Measurements from ENCODE around the gene TLR3.
A peak's percentile ranks its signal among the peaks of the same experiment; 100 is the strongest.
"Not testable (repeated sequence)": the region's sequence is repeated elsewhere in the genome, so short reads cannot be mapped to it uniquely, and the experiment has no call there.

The TLR3 gene

DNA sequence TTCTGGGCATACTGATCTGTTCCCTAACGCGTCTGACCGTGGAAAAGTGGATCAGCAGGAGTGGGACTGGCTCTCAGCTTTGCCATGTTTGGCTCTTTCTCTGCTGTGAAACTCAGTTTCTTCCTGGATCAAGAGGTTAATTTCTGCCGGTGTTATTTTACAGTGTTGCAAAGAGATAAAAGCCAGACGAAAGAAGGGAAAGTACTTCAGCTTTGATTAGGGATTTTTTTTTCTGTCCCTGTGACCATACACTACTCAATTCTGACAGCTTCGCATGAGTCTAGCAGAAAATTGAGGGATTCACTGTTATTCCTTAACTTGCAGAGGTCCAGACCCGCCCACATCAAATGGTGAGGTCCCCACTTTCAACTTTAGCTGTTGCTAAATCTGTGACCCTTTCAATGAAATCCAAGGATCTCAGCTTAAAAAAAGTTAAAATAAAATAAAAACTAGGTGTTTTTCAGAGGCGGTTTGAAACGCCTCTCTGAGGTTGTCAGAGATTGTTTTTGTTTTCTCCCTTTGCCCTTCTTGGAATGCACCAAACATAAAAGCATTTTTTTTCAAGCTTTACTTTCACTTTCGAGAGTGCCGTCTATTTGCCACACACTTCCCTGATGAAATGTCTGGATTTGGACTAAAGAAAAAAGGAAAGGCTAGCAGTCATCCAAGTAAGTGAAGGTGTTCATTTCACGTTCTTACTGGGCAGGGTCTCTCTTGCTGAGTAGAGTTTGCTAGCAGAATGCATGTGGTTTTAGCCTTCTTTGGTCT is at the start of gene TLR3:
TLR3 (plus strand) TSS at position 576 of the 768 bp plus-strand sequence. CDS start 7,464 bp downstream, outside the sequence.
- peak; percentile 5 for DNase-seq

GRCh38 chr4:186019269-186019668 is 49.7 kb upstream of the TLR3 start:
- no peak for DNase-seq

- no peak for DNase-seq
Measured at GRCh38 chr4:186020106-186020792, 48.7 kb upstream of the TLR3 start.

GRCh38 chr4:186020793-186021407 is 48.1 kb upstream of the TLR3 start:
- DNase-seq, result no peak

- DNase-seq, result no peak
Measured at GRCh38 chr4:186021461-186022167, 47.3 kb upstream of the TLR3 start.

DNA sequence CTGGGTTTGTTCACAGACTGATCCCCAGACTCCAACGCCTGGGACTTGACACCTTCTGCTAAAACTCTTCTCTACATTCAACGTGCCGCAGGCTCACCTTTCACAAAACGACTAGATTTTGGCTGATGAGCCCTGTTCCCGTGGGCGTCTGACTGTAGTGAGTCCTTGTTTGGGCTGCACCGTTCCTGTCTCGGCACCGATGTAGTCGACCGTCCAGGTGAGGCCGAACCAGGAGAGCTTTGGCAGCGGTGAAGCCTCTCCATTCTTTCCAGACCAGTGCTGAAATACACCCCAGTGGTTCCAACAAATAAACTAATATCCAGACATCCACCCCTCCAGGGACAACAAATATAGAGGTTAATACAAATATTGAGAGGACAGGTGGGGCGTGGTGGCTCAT is 45.0 kb upstream of the TLR3 start:
- no peak for DNase-seq

GRCh38 chr4:186024637-186025407 is 44.1 kb upstream of the TLR3 start:
- DNase-seq, result no peak

DNA sequence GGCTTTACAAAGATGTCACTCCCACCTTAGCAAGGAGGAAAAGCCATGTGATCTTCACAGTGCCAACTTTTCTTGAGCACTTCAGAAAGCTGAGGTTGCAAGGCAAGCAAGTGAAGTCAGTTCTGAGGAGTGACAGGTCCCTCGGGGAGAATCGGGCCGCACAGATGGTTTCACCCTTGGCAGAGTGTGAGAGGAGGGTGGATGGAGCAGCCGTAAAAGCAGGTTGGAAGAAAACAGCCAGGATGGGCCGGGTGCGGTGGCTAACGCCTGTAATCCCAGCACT is 43.6 kb upstream of the TLR3 start:
- no peak for DNase-seq

DNA sequence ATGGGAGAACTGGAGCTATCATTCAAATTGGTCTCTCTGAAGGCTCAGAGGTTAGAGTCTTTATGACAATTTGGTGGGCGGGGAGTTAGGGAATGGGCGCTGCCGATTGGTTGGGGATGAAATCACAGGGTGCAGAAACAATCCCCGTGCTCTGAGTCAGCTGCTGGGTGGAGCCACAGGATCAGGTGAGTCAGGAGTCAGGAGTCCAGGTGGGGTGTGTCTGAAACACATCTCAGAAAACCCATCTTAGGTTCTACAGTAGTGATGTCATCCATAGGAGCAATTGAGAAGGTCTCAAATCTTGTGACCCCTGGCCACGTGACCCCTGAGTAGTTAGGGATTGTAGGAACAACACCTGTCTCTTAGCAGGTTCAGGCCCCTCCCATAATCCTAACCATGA is 41.6 kb upstream of the TLR3 start:
- no peak for DNase-seq

- no peak for DNase-seq
Measured at GRCh38 chr4:186029571-186030398, 39.2 kb upstream of the TLR3 start.

DNA sequence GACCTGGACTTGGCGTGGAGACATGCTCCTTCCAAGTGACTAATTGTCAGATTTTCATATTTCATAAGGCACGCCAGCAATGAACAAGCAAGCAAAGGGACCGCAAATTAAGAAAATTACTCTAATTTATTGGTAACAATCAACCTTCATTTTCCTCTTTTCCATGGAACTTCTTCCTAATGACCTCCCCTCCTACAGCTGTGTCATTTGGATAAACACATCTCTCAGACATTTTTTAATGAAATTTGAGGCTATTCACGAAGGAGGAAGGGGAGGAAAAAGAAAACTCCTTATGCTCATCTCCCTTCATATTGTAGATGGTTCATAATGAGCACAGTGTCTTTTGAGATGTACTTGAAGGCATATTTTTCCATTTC is 38.6 kb upstream of the TLR3 start:
- DNase-seq, result no peak

- no peak for DNase-seq
Measured at GRCh38 chr4:186030795-186031194, 38.2 kb upstream of the TLR3 start.

DNA sequence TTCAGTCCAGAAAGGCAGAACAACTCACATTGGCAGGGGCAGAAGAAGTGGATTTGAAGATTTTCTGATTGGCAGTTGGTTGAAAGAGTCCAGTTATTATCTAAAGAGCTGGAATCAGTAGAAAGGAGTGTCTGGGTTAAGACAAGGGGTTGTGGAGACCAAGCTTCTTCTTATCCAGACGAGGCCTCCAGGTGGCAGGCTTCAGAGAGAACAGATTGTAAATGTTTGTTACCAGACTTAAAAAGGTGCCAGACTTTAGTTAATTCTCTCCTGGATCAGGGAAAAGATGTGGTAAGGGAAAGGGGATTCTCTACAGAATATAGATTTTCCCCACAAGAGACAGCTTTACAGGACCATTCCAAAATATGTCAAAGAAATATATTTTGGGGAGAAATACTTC is 36.7 kb upstream of the TLR3 start:
- no peak for DNase-seq

DNA sequence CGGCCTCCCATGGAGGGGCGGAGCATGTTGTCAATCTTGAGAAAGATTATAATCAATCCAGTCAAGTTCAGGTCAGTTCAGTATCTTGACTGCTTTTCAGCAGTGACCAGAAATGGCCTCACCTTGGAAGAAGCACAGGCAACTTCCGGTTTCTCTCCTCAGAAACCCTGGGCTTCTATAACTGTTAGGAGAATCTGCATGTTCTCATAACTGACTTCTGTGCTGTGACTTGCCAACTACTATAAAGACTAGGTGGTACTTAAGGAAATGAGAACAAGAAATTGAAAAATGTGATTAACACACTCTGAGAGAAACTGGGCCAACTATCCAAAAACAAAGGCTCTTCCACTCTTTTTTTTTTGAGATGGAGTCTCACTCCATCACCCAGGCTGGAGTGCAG is 35.9 kb upstream of the TLR3 start:
- no peak for DNase-seq

DNA sequence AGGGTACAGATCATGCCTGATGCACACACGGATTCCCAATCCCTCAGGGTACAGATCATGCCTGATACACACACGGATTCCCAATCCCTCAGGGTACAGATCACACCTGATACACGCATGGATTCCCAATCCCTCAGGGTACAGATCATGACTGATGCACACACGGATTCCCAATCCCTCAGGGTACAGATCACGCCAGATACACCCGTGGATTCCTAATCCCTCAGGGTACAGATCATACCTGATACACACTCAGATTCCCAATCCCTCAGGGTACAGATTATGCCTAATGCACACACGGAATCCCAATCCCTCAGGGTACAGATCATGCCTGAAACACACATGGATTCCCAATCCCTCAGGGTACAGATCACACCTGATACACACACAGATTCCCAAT is 34.3 kb upstream of the TLR3 start:
- DNase-seq, result not testable (repeated sequence)

- DNase-seq, result no peak
Measured at GRCh38 chr4:186036976-186037581, 31.9 kb upstream of the TLR3 start.

DNA sequence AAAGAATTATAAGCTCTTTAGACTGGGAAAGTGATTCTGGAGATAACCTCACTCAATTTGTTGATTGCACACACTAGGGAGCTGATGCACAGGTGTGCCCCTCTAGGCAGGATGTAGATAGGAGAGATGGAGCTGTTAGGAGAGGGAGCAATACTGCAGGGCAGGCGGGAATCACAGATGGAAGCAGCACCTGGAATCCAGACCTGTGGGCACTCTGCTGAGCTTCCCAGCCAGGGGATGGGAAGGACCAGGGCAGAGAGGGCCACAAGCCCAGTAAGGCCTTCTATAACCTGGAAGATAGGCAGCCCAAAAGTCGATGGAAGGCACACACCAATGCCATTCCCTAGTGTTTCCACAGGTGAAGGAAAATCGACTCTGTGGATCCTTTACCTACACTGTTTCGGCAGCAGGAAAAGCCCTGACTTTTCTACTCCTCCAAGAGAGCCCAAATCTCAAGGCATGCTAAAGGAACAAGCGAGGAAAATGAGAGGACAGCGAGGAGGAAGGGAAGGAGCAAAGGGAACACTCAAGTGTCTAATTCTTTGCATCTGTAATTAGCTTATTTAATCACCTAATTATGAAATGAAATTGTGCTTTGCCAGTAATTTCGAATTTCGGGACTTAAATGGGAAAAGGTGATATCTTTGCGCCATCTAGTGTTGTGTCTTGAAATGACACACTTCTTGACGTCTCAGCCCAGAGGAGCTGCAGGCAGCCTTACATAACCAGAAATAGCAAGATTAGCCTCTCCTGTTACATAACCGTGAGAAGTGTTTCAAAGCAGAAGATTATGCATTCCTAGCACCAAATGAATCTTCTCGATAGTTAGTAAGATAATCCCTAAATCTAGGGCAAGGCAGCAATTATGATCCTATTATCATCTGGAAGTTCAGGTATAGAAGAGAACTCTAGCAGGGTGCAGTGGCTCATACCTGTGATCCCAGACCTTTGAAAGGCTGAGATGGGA is 31.0 kb upstream of the TLR3 start:
- peak; percentile 64 for DNase-seq

GRCh38 chr4:186039697-186040096 is 29.3 kb upstream of the TLR3 start:
- DNase-seq, result no peak

DNA sequence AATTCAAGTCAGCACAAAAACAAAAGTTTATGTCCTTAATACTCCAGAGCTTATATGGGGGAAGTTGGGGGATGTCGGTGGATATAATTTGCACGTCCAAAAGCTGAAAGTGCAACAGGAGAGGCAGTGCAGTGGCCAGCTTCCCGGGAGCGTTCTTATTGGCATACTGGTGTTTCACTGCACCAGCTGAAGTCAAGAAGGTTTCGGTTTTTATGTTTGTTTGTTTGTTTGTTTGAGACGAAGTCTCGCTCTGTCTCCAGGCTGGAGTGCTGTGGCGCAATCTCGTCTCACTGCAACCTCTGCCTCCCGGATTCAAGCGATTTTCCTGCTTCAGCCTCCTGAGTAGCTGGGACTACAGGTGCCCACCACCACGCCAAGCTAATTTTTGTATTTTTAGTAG is 28.6 kb upstream of the TLR3 start:
- DNase-seq, result no peak

DNA sequence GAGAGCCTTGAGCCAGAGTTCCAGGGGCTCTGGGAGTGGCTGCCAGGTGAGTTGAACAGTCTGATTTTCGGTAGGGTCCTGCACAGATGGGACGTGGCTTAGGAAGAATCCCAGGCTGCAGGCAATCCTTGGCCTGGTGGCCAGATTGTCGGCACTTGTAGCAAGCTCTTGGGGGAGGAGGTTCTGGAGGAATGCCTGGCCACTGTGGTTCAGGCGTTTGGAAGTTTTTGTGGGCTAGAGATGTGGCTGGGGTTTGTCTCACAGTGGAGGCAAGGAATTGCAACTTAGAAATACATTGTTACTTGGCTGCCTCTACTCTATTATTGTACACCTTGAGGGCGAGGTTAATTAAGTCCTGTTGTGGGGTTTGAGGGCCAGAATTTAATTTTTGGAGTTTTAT is 21.5 kb upstream of the TLR3 start:
- not testable (repeated sequence) for DNase-seq

All from MV-4-11 (cell line).